Renal cortex interstitium (tissue), 11 donors: ENCODE measurements around the gene DCP1B. TPM values are rescaled to one million over a fixed set of nuclear protein-coding genes. Genes with fewer than 3 reads are reported as not detected.

Experiments used
- DNase-seq, 11 donors: peaks; one replicate each; pipeline ENCODE4 v3.0.0-alpha.2; 2013; ENCODE audit warnings: low read depth in 9 of 11, low spot score in 4 of 11; ENCODE audit errors: extremely low read depth in 1 of 11
- polyA plus RNA-seq, 3 donors: library from polyadenylated mRNA; unstranded; fragments of 120-200 nt; gene quantifications; one replicate each; pipeline ENCODE4 v1.2.1, GENCODE V29; 2013; ENCODE audit not compliant: insufficient read length in 3 of 3

The DCP1B gene
- polyA plus RNA-seq, 3 donors = 29.3 to 32.1 (median 31.0) TPM

DNA sequence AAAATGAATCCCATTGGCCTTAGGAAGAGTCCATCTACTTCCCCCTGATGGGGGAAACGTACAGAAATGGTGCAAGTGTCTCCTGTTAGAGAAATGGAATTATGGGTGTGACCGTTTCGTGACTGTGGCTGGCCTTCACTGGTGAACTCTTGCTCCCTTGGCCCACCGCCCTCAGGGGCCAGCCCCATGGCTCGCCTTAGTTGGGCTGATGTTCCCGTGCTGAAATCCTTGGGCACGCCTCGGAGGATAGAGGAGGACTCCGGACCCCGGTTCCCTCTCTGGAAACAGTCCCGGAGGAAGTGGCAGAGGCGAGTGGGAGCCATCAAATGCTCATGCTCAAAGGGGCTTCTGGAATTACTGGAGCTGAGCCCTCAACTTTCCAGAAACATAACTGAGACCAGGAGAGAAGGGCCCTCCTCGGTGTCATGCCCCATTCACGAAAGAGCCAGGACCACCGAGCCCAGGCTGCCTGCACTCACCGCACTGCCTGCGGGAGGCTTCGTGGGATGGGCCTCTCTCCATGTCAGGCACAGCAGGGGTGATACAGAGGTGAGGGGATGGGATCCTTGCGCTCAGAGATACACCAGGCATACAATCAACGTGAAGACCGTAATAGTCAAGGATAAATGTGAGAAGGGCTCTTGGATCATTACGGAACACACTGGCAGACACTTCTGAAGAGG, 75.7 kb downstream of the DCP1B start:
- no peak for DNase-seq

DNA sequence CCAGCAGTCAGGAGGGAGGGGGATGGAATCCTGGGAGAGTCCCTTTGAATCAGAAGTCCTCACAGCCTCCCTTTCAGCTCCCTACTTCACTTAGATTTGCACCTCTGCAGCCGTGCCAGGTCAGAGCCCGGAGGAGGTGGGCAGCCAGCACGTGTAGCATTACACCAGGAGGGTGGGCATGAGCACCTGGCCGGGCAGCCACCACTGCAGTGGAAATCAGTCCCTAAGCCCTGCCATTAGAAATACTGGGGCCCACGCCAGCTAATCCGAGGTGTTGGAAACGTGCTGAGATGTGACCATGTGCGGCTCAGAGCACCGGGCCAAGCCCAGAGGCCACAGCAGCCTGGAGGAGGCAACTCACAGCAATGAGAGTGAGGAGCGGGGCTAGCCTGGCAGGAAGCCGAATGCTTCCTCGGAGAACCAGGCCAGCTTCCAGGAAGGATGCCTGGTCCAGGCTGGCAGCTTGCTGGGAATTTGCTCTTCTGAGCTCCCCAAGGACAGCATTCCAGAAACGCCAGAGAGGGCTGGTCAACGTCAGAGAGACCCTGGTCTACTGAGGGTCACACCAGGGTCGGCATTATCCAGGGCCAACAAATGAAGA, 76.4 kb downstream of the DCP1B start:
- DNase-seq = no peak

DNA sequence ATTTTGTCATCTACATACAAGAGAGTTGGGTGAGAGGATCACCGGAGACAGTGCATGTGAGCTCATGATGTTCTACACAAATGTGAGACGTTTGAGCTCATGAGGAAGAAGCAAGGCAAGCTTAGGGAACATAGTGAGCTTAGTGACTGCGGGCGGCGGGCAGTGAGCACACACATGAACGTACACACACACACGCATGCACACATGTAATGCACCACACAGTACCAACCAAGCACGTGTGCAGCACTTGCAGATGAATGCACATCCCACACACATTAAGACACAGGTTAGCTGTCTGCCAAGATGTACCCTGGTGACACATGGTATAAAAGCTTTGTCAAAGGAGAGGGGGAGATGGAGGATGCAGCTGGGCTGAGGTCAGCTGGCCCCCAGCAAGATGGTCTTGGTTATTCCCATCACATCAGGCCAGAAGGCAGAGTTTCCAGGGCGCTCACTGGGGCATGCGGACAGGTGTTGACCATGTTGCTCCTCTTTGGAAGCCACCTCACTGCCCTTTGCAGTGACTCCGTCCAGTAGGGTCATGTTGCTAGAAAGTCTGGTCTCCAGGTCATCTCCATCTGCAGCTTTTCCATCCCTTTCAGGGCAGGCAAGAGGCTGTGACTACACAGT, 77.1 kb downstream of the DCP1B start:
- DNase-seq = no peak

DNA sequence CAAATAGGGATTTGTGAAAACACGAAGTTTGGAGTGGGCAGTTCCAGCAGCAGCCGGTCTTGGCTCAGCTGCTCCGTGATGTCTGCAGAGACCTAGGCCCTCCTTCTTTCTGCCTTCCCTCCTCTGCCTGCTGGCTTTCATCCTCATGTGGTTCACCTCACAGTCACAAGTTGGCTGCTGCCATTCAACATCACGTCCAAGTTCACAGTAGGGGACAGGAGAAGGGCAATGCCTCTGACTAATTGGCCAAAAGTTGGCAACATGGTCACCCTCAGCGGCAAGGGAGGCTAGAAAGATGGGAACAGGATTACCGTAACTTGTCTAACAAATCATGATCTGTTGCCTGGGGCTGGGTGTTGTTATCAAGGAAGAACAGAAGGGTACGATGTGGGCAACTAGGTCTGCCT, 78.0 kb downstream of the DCP1B start:
- DNase-seq = no peak

DNA sequence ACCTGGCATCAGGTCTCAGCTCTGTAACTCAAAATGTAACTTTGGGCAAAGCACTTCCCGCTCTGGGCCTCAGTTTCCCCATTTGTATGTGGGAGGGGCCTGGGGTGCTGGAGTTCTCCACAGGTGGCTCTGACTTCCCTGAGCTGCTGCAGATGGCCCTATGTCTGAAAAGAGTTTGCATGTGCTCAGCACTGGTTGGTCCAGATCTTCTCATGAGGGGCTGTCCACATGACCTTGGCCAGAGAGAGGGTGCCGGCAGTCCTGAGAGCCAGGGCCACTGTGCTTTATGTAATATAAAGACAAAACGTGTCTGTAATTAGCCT, 78.6 kb downstream of the DCP1B start:
- no peak for DNase-seq

DNA sequence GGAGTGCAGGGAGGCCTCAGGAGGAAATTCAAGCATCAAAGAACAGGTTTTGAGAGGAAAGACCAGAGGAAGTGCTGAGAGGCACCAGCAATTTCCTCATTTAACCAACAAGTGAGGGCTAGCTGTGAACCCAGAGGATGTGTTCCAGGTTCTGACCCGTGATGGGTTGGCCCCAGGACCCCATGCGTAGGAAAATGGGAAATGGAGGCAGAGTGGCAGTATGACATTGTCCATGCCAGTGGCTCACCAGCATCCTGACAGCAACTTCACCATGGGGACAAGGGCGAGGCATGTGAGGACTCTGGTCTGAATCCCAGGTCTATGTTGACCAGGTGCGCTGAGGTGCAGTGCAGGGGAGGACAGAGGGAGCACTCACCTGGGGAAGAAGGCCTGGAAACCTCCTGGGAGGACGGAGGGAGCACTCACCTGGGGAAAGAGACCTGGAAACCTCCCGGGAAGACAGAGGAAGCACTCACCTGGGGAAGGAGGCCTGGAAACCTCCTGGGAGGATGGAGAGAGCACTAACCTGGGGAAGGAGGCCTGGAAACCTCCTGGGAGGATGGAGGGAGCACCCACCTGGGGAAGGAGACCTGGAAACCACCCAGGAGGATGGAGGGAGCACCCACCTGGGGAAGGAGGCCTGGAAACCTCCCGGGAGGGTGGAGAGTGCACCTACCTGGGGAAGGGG, 79.1 kb downstream of the DCP1B start:
- no peak for DNase-seq

DNA sequence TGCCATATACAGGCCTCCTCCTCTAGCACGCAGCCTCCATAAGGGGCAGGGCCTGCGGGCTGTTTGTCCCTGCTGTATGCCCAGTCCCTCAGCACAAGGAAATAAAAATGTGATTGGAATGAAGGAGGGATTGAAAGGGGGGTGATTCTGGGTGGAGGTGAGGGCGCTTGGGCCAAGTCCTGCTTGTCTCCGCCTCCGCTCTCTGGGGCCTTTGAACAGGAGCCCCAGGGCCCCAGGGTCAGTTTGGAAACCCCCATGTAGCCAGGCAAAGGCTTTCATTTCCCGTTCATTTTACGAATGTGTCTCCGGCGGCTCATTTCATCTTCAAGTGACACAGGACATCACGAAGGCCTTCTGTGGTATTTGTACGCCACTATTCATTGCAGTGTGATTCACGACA, 81.3 kb downstream of the DCP1B start:
- no peak for DNase-seq

DNA sequence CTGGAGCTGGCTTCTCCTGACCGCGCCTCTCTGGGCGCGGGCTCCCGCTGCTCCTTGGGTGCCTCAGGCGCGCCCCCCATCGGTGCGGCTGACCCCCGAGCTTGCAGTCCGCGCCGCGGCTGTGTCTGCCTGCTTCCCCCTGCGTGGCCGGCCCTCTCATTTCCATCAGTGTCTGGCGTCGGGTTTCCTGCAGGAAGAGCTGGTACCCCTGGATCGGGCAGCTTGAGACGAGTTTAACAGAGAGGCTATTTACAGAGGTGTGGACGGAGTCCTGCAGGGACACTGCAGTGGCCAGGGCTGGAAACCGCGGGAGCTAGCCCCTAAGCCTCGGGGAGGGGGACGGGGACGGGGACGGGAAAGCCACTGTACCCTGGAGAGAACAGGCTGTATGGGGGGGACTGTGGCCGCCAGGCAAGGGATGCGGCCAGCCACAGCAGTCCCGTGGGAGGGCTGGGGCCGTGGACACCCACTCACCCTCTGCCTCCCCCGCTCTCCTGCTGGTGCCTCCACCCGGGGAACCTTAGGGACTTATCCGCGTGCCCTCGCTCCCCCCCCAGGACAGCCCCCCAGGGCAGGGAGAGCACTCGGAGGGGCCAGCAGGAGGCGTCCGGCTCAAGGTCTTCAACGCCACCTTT, 82.1 kb downstream of the DCP1B start:
- no peak for DNase-seq

DNA sequence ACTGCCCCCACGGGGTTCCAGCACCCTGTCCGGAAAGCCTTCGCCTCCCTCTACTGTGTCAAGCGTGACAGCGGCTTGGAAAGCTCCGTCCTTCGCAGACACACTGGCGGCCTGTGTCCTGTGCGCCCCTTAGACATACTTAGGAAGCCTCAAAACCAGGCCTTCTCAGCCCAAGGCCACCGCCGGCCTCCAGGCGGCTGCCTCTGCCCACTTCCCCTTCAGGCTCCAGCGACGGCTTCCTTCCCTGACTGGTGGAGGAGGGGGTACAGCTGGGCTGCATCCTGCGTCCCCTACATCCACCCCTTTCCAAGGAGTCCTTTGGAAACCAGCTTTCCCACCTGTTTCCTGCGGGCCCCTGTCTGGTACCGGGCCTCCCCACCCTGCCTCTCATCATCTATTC, 83.3 kb downstream of the DCP1B start:
- no peak for DNase-seq

DNA sequence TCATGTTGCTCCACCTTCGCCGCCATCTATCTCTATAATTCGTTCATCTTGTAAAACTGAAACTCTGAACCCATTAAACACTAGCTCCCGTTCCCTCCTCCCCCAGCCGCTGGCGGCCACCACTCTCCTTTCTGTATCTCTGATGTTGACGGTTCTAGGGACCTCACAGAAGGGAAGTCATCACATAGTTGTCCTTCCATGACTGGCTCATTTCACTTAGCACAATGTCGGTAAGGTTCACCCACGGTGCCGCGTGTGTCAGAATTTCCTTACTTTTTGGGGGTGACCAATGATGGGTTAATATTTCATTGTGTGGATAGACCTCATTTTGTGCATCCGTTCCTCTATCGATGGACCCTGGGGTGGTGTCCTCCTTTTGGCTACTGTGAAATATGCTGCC, 83.8 kb downstream of the DCP1B start:
- DNase-seq = no peak

DNA sequence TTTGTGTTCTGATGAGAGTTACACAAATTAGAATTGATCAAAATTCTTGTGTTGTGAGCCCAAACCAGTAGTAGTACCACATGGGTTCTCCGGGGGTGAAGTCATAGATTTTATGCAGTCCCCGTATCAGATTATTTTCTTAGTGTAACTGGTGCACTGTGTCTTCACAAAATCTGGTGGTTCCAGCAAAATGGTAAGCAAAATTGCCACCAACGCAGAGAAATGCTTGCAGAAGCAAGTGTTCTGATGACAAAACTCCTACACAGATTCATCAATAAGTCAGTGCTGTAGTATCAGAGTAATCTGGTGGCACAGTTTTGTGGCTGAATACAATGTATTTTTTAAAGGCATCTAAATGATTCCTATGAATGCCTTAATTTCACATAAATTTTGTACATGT, 84.5 kb downstream of the DCP1B start:
- DNase-seq = no peak

DNA sequence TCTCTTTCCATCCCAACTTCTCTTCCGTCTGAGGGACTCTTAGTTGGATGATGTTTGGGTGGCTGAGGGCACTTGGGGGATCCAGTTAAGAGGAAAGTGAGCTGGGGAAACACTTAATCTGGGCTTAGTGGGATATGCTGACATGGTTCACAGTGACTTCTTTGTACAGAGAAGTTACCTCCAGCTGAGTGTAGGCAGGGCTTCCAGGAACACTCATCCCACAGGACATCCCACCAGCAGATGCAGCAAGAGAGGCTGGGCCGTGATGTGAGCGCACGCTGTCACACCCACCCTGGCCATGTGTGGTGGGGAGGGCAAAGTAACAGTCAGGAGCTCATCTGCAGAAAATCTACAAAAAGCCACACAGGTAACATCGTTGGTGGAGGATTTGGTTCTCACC, 85.0 kb downstream of the DCP1B start:
- no peak for DNase-seq

DNA sequence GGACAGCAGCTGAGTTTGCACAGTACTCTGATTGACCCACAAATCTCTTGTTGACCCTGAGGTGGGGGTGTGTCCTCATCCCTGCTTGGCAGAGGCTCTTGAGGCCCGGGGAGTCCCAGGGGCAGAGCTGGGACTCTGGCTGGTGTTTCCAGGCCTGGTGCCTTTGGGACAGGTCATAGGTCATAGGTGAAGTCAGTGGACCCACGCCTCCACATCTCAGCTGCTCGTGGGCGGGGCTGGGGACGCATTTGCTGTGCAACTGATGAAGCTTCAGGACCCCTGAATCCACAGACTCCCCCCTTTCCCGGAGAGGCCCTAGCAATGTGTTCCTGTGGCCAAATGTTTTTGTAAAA, 85.4 kb downstream of the DCP1B start:
- no peak for DNase-seq

DNA sequence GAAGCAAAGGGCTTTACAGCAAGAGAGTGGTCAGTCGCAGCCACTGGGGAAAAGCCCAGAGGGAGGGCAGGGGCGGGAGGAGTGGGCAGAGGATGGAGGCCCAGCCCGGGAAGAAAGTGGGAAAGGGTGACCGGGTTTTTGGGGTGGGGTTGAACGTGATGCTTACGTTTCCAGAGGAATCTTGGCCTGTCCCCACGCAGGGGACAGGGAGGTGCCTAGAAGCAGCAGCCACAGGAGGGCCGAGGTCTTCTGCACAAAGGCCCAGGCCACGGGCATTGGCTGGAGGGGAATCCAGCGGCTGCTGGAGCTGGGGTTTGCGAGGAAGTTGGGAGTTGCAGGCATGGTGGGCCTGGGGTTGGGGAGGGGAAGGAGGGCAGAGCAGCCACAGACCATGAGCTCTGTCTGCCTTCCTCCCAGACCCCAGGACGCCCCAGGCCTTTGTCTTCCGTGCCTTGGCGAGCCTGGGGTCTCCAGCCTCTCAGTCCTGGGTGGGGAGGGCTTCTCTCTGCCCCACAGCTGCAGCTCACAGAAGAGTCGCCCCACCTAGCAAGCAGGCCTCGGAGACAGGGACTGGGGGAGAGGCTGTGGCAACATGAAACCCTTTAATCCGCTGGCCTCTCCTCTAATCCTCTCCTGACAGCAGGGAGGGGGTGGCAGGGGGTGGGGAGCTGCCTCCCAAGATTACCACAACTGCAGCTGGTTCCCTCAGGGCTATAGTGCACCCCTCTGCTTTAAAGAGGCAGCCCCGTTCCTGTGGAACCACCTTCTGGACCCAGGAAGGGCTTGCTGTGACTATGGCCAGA, 86.0 kb downstream of the DCP1B start, which contains the start of gene CACNA2D4:
Gene CACNA2D4 (minus strand): TSS at position 572 of the 803 bp plus-strand sequence. CDS start 179 bp downstream, at position 393.
- DNase-seq = no peak

DNA sequence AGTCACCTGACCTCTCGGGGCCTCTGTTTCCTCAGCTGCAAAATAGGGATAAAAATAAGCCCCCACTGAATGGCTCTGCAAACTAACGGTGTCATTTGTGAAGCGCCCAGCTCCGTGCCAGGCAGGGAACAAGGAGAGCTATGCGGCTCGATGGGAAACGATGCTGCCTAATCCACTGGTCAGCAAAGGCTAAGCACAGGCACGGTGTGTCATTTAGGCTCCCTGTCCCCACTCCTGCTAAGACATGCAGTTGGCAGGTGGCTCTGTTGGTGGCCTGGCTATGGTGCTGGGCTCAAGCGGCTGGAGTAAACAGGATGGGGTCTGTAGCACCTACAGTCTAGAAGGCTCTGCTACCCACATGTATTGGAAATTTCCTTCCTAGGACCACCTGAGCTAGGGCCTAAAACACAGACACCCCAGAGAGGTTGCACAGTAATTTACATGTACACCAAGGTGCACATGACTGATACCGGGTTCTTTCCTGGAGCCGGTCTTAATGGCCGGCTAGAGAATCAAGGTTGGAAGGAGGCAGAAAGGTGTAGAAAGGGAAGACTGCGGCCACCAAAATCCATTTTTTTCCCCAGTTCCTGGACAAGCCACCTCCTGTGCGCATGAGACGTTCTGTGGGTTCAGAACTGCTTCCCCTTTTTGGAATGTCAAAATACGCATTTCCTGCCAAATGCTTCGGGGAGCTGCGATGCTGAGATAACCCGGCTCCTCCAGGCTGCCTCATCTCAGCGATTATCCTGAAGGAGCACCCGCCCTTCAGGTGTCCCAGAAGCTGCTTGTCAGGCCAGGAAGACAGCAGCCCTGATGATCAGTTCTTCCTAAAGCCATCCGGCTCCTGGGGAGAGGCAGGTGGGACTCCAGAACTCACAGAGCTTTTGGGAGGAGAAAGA, 86.8 kb downstream of the DCP1B start:
- DNase-seq = no peak

DNA sequence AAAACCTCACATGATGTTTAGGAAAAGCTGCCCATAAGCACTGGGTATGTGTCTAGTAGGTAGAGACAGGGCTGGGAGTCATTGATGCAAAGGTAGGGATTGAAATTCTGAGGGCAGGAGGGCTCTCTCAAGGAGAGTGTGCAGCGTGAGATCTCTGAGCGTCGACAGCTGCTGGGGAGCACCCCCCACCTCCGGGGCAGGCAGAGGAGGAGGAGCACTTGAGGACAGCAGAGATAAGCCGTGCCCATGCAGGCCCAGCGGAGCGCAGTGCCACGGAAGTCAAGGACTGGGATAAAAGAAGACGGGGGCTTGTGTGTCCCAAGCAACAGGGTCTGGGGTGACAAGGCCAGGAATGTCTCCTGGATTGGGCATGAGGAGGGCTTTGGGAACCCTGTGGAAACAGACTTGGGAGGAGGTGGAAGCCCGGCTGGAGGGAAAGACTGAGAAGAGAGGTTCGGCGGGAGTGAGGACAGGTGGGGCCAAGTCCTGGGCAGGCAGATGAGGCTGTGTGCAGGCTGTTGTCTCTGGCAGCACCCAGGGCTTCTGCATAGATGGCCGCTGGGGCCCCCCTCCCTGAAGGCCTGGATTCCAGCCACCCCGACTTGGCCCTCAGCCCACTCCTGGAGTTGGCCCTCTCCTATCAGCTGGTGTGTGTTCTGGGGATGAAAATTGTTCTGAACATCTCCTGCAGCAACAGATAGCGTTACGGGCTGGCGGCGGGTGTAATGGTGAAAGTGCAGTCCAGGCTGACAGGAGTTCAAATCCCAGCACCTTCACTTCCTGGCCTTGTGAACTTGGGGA, 87.7 kb downstream of the DCP1B start:
- DNase-seq = no peak
